Natural killer cell (primary cell): ENCODE measurements around the gene ADAMTSL1. TPM values are rescaled to one million over a fixed set of nuclear protein-coding genes. Genes with fewer than 3 reads are reported as not detected.

Experiments
- ATAC-seq, 3 donors: fragments of 150-1000 bp in 2 of 3; fragments of 200-7000 bp in 1 of 3; cut with Tn5 transposase; 1 replicate in 1 of 3; 2 replicates in 2 of 3; pipeline ENCODE4 v1.10.0; 2021; ENCODE audit warnings: mild to moderate bottlenecking in 2 of 3, moderate library complexity in 2 of 3
- DNase-seq, 2 donors: peaks; one replicate each; pipeline versions ENCODE4 v3.0.0 to v3.0.0-alpha.2; 2013 to 2021; ENCODE audit warnings: mixed read lengths in 1 of 2
- H3K27ac ChIP-seq: one replicate; pipeline ENCODE4 v1.5.1; 2013; ENCODE audit warnings: mild to moderate bottlenecking, low read length
- H3K27me3 ChIP-seq: one replicate; pipeline ENCODE4 v1.6.1; 2013; ENCODE audit warnings: low read length; ENCODE audit not compliant: control insufficient read depth, insufficient read depth
- H3K36me3 ChIP-seq: one replicate; pipeline ENCODE4 v1.6.1; 2013; ENCODE audit warnings: low read length; ENCODE audit not compliant: control insufficient read depth, insufficient read depth
- H3K4me1 ChIP-seq: one replicate; pipeline ENCODE4 v1.6.1; 2013; ENCODE audit warnings: low read length; ENCODE audit not compliant: control insufficient read depth, insufficient read depth
- H3K4me3 ChIP-seq: one replicate; pipeline ENCODE4 v1.5.1; 2013; ENCODE audit warnings: low read length
- H3K9me3 ChIP-seq: one replicate; pipeline ENCODE4 v1.6.1; 2013; ENCODE audit warnings: low read length; ENCODE audit not compliant: control insufficient read depth, insufficient read depth
- H3K27ac Mint-ChIP-seq, 2 donors: one replicate each; pipeline ENCODE4 v1.8.0; 2022; ENCODE audit warnings: mild to moderate bottlenecking in 2 of 2, mixed read lengths in 2 of 2, moderate library complexity in 1 of 2
- H3K27me3 Mint-ChIP-seq, 2 donors: one replicate each; pipeline ENCODE4 v1.8.0; 2022; ENCODE audit warnings: low read depth in 2 of 2, mixed read lengths in 2 of 2
- H3K36me3 Mint-ChIP-seq: one replicate; pipeline ENCODE4 v1.8.0; 2022; ENCODE audit warnings: mixed read lengths
- H3K4me1 Mint-ChIP-seq, 2 donors: one replicate each; pipeline ENCODE4 v1.8.0; 2022; ENCODE audit warnings: mixed read lengths in 2 of 2
- H3K4me3 Mint-ChIP-seq: one replicate; pipeline ENCODE4 v1.8.0; 2022; ENCODE audit warnings: mild to moderate bottlenecking, moderate library complexity, mixed read lengths
- H3K9me3 Mint-ChIP-seq, 2 donors: one replicate each; pipeline ENCODE4 v1.8.0; 2022; ENCODE audit warnings: mixed read lengths in 2 of 2
- CTCF ChIP-seq: fragments of 200-600 bp; IDR thresholded peaks from one replicate; pipeline ENCODE4 v1.8.0; 2022; ENCODE audit warnings: antibody characterized with exemption
- WGBS: methylation state at CpG from one replicate; pipeline ENCODE4 v1.1.7; 2013; ENCODE audit warnings: missing lambda C conversion rate; ENCODE audit not compliant: insufficient coverage; 5-methylcytosine and 5-hydroxymethylcytosine counted together
- intact Hi-C: fragments of 100-400 bp; cut with micrococcal nuclease; formaldehyde crosslinking; loops from one replicate; pipeline ENCODE4 v1.14.2; 2022
- total RNA-seq, 4 donors: library from RNA; stranded (reverse); fragments of 120-200 nt in 1 of 4; gene quantifications; one replicate each; pipeline versions ENCODE4 v1.2.3 to v1.2.4, GENCODE V29; 2013 to 2022

ADAMTSL1 gene
- total RNA-seq, 3 donors from 2014 or later (not counting 1 experiment from before 2014, with no cell fraction given): not detected

GRCh38 chr9:18707489-18708205, 233.7 kb downstream of the ADAMTSL1 start:
- Mint-ChIP-seq H3K27ac (no peak overlapping the region), H3K4me1 (no peaks in the 10 kb centered on the region), H3K36me3 (no peaks in the 10 kb centered on the region), H3K4me3 (no peak overlapping the region), H3K27me3 (no peaks in the 10 kb centered on the region), H3K9me3 (no peaks in the 10 kb centered on the region)
- no peak for DNase-seq
- no peaks in the 10 kb centered on the region for H3K9me3 ChIP-seq
- intact Hi-C loops: no loop called here
- no peak overlapping the region for H3K4me3 ChIP-seq
- WGBS: 83% methylated on average over 7 of the region's 8 CpGs
- no peaks in the 10 kb centered on the region for H3K27me3 ChIP-seq
- no peak for ATAC-seq
- no peaks in the 10 kb centered on the region for H3K4me1 ChIP-seq
- no peak for TF ChIP-seq CTCF
- no peak overlapping the region for H3K27ac ChIP-seq
- H3K36me3 ChIP-seq: no peaks in the 10 kb centered on the region

GRCh38 chr9:18708429-18708828, 234.5 kb downstream of the ADAMTSL1 start:
- H3K4me3 ChIP-seq: no peak overlapping the region
- no peak for TF ChIP-seq CTCF
- H3K27me3 ChIP-seq: no peaks in the 10 kb centered on the region
- ATAC-seq: no peak
- no peaks in the 10 kb centered on the region for H3K9me3 Mint-ChIP-seq
- no peaks in the 10 kb centered on the region for H3K9me3 ChIP-seq
- no peaks in the 10 kb centered on the region for H3K4me1 ChIP-seq
- H3K36me3 Mint-ChIP-seq: no peaks in the 10 kb centered on the region
- H3K4me3 Mint-ChIP-seq: no peak overlapping the region
- intact Hi-C loops: no loop called here
- 93% methylated on average over 4 of the region's 4 CpGs for WGBS
- H3K27me3 Mint-ChIP-seq: no peaks in the 10 kb centered on the region
- H3K27ac ChIP-seq: no peak overlapping the region
- no peak overlapping the region for H3K27ac Mint-ChIP-seq
- no peaks in the 10 kb centered on the region for H3K4me1 Mint-ChIP-seq
- no peak for DNase-seq
- no peaks in the 10 kb centered on the region for H3K36me3 ChIP-seq

- Histone ChIP-seq H3K27ac (no peak overlapping the region), H3K36me3 (no peaks in the 10 kb centered on the region), H3K27me3 (no peaks in the 10 kb centered on the region), H3K9me3 (no peaks in the 10 kb centered on the region), H3K4me3 (no peak overlapping the region), H3K4me1 (no peaks in the 10 kb centered on the region)
- Mint-ChIP-seq H3K36me3 (no peaks in the 10 kb centered on the region), H3K27me3 (no peaks in the 10 kb centered on the region), H3K9me3 (peaks cover 0 to 3% of the 10 kb centered on the region in 2 donors), H3K27ac (no peak overlapping the region), H3K4me1 (no peaks in the 10 kb centered on the region), H3K4me3 (no peak overlapping the region)
- ATAC-seq (no peak), DNase-seq (no peak)
- 85% methylated on average over 1 of the region's 1 CpG for WGBS
- no peak for TF ChIP-seq CTCF
- intact Hi-C loops: no loop called here
Observed at GRCh38 chr9:18710065-18710464, 236.1 kb downstream of the ADAMTSL1 start.

- peaks cover 0 to 3% of the 10 kb centered on the region in 2 donors for H3K9me3 Mint-ChIP-seq
- Histone ChIP-seq H3K36me3 (no peaks in the 10 kb centered on the region), H3K27ac (no peak overlapping the region), H3K27me3 (no peaks in the 10 kb centered on the region), H3K4me3 (no peak overlapping the region), H3K4me1 (no peaks in the 10 kb centered on the region), H3K9me3 (no peaks in the 10 kb centered on the region)
- no peak overlapping the region for H3K27ac Mint-ChIP-seq
- no peaks in the 10 kb centered on the region for H3K27me3 Mint-ChIP-seq
- DNase-seq: no peak
- 100% methylated on average over 1 of the region's 2 CpGs for WGBS
- no peak overlapping the region for H3K4me3 Mint-ChIP-seq
- intact Hi-C loops: no loop called here
- ATAC-seq: no peak
- TF ChIP-seq CTCF: no peak
- H3K36me3 Mint-ChIP-seq: no peaks in the 10 kb centered on the region
- H3K4me1 Mint-ChIP-seq: no peaks in the 10 kb centered on the region
Observed at GRCh38 chr9:18717759-18718158, 243.8 kb downstream of the ADAMTSL1 start.
